Mucosa of gallbladder (tissue), 1 donor: Measurements from ENCODE around the gene PABPC3. TPM values are rescaled to one million over a fixed set of nuclear protein-coding genes. Genes with fewer than 3 reads are reported as not detected.

ENCODE experiments used
- DNase-seq: peaks from one replicate; pipeline ENCODE4 v3.0.0-alpha.2; 2020; ENCODE audit warnings: low spot score
- total RNA-seq: library from RNA; stranded (reverse); gene quantifications from one replicate; pipeline ENCODE4 v1.2.1, GENCODE V29; 2021
- donor health status: DM: no; HTN: no; CAD: no.

Gene PABPC3
- total RNA-seq, 1 donor from 2014 or later, result 0.14 TPM

DNA sequence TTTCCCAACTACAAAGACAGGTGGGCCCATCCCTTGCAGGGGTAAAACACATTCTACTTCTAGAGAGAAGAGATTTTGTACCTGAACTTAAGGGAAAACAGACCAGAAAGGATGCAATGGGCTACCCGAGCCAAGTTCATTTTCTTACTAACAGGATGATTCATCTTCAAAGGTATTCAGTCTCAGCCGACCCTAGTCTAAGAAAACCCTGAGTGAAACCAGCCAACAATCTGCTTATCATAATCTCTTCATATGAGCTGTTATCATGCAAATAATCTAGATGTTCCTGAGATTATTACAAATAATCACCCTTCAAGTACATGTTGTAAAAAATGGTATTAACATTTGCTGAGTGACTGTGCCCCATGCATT, 15.6 kb downstream of the PABPC3 start:
- DNase-seq, result no peak

DNA sequence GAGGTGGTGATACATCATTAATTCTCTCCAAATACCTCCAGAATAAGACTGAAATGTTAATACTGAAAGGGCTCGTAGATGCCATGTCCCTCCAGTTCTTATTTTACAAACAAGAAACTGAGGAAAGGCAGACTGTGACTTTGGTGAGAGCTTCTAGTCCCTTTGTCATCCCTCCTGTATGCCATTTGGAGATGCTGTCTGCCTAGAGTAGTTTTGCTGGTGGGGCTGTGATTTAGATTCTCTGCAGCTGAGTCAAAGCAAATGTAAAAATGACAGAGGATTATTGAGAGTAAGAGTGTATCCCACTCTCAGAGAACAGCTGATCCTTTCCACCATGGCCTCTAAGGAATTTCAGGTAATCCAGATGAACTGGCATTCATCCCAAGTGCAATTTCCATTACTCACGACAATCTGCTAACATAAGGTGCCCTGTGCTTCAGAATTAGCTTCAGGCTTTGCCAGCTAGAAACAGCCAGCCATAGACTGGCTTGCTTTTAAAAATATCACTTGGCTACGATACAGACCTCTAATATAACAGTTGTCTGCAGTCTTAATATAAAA, 16.8 kb downstream of the PABPC3 start:
- no peak for DNase-seq

DNA sequence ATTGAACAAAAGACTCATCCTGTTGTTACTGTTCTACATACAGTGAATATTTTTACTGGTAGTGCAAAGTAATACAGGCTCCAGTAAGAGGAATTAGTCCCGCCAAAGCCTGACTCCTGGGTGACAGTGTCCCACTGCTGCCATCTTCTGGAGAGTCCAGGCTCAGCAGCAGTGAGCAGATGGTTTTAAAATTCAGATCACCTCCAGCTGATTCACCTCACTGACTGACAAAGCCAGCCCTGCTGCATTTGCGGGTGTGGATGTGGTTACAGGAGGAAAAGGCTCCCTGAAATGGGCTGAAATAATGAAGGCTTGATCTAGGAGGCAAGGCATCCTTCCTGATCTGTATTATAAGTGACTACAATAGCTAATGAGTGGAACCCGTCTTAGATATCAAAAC, 18.3 kb downstream of the PABPC3 start:
- DNase-seq, result peak; percentile 66

DNA sequence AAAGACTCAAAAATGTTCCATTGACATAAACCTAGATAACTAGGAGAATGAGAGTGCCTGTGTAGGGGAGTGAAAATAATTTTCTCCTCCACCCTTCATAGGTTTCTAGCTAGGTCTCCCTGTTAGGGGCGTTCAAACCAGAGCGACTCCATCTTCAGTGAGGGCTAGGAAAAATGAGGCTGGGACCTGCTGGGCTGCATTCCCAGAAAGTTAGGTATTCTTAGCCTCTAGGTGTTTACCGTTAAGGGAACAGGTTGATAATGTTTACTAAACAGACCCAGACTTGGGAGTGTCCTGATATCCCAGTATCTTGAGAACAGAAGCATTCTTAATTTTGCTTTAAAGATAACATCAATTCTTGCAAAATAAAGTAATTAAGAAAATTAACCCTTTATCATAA, 20.1 kb downstream of the PABPC3 start:
- DNase-seq, result no peak

DNA sequence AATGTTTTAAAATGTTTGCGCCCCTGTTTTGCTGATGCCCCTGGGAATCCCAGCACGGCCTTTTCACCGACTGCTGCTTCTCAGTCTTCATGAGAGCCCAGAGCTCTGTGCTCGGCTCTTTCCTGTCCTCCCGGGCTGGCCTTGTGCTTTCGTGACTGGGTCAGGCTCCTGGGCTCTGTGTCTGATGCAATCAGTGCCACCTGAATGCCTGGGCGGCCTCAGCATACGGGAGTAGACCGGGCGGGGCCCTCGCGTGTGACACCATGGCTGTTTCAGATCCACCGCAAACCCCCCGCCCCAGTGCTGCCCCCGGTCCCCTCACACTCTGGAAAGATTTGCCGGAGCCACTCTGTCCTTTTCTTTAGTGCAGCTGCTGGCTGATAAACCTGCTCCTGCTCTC, 21.4 kb downstream of the PABPC3 start:
- no peak for DNase-seq

DNA sequence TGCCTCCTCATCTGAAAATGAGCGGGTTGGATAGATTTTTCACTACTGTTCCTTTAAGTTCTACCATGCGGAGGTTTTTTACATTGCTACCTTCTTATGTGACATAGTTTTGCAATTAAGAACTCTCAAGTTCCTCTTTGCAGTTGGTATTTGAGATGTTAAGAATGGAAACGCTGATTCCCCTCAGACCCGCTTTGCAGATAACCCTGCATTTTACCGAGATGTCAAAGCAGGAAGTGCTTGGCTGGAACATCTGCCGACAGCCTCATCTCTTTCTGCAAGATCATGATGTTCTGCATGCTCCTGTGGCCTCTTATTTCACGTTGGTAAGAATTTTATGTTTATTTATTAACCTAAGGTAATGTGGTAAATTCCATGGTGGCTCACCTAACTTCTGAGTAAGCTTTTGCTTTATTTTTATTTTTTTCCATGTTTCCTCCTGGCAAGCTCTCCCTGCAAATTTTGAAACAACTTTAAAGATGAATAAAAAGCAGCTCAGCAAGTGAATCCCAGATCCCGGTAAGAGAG, 22.5 kb downstream of the PABPC3 start:
- no peak for DNase-seq

DNA sequence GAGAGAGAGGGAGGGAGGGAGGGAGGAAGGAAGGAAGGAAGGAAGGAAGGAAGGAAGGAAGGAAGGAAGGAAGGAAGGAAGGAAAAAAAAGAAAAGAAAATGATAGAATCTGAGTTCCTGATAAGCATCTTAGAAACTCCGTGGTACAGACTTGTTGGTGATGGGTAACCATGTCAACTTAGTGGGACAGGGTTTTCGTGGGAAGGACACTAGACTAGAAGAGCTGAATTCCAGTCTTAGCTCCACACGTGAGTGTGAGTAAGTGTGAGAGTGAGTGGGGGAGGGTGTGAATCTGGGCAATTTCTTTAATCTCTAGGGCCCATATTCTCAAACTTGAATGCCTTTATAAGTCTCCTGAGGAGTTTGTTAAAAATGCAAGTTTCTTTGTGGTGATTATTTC, 35.0 kb downstream of the PABPC3 start:
- no peak for DNase-seq

DNA sequence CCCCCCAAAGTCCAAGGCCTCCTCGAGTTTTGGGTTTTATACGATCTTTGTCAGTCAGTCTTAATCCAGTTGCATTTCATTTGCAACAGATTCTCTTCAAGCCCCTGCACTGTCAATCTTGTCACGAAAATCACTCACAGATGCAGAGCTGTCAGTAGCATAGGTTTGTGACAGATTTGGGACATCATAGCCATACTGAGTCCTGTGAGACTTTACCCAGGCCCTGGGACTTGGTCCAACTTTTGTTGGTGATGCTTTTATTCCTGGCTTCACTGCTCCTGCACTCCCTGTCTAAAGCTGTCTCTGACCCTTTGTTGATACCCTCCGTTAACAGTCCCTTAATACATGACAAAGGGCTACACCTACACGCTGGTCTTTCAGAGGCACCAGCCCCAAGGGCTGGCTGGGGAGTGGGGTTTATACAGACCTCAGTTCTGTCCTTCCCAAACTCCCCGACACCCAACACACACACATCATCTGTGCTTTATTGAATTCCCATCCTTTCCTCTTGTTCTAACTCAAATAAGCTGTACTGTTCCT, 36.0 kb downstream of the PABPC3 start:
- DNase-seq, result no peak

DNA sequence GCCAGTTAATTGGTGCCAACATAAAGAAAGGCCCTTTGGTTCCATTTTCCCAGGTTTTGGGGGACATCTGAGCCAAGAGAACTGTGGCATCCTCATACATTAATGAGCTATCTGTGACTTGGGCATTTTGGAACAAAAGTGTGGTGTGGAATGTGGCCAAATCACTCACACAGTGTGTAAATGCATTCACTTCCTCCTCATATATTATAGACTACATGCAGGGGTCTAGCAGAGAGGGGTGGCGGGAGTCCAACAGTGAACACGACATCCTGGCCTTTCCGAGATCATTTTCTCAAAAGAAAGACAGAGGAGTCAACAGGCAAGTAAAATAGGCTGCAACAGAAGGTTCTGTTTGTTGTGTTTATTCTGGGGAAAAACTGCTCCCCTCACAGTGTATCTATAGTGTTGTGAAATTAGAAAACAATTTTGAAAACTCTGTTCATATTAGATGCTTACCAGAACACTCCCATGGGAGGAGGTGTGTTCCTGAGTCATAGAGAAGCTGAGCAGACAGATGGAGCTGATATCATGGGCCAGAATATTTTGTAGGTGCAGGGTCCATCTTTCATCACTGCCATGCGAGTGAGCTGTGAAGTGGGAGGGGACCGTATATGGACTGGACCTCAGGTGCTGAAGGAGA, 36.9 kb downstream of the PABPC3 start:
- no peak for DNase-seq

DNA sequence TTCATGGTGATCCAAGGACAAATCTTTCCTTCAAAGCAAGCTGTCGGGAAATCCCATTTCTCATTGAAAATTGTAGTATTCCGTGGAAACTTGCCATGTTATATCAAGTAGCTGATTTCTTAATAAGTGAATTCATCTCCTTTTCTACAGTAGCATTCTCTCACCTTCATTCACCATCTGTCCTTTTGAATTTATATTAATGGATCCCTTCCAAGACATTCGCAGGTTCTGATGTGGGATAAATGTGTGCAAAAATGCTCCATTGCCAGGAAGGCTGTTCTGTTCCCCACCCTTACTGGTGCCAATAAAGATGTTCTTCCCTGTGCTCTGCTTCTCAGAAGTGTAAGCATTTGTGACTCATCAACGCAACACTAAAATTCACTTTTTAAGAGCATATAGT, 40.0 kb downstream of the PABPC3 start:
- no peak for DNase-seq

DNA sequence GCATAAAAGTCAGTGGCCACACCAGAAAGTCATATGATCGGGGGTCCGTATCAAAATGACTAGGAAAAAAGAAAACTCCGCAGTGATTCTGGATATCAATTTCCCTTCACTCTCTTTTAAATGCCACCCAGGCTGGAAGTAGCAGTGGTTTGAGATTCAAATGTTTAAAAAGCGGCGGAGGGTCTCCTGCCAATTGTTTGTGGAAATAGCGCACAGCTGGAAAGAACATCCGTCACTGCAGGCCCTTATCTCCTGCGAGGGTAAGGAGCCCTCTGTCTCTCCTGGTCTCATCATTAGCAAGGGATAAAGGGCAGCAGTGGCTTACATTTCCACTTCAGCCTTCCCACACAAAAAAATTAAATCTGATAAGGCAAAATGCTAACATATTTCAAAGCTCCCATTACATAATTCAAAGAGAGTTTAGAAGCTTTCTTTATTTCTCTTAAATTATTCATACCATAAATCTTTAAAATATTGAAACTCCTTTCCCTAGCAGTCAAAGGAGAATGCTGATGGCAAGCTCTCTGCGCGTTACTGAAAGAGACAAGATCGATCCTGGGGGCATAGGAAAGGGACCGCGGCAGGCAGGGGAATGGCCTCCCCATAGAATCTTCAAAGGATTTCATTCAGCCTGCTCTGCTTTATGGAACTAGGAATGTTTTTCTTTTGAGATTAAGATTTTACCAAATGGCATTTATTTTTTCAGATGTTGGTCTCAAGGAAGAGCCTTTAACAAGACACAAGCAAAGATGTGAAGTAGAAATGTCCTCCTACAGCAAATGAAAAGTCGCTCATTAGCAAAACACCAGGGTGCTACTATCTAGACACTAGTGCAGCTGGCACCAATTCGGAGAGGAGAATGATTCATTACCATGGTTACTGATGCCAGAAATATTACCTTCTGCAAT, 41.2 kb downstream of the PABPC3 start:
- no peak for DNase-seq

DNA sequence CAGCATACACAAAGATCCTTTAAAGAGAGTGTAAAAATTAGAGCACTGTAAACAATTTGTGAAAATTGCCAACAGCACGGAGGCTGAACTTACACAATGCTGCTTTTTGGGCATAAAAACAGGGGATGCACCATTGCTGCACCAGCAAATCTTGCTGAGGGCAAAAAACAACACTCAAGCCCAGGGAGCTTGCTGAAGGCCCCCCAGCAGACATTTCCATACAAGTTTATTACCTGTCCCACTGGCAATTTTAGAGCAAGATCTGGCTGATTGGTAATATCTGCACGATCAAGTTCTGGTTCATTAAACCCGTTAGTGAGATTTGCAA, 41.8 kb downstream of the PABPC3 start:
- DNase-seq, result no peak

DNA sequence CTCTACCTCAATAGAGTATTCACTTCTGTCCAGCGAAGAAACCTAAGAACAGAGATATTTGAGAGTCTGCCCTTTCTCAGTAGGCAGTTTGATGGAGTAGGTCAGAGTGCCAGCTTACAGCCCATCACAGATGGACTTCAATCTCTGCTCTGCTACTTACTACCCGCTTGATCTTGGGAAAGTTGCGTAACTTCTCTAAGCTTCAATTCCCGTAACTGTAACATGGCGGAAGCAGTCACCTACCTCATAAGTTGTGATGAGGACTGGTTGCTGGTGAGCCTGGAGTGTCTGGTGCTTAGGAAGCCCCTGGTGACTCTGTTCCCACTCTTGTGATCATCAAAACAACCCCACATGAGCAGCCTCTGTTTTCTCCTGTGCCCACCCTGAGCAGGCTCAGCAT, 45.1 kb downstream of the PABPC3 start:
- DNase-seq, result no peak

DNA sequence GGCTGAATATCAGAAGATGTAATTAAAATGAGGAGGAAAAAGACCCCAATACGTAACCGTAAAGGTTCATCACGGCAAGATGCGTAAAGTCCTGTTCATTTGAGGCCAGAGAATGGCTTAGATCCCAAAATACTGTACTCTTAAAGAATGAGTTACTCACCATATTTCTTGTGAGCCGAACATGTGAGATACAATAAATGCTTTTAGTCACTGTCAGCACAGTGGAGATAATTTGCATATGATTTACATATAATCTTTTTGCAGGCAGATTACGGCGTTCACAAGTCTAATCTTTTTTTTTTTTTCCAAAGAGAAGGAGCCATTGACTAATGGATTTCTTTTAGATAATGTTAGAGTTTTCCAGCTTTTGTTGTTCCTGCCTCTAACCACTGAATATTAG, 47.8 kb downstream of the PABPC3 start:
- DNase-seq, result no peak

DNA sequence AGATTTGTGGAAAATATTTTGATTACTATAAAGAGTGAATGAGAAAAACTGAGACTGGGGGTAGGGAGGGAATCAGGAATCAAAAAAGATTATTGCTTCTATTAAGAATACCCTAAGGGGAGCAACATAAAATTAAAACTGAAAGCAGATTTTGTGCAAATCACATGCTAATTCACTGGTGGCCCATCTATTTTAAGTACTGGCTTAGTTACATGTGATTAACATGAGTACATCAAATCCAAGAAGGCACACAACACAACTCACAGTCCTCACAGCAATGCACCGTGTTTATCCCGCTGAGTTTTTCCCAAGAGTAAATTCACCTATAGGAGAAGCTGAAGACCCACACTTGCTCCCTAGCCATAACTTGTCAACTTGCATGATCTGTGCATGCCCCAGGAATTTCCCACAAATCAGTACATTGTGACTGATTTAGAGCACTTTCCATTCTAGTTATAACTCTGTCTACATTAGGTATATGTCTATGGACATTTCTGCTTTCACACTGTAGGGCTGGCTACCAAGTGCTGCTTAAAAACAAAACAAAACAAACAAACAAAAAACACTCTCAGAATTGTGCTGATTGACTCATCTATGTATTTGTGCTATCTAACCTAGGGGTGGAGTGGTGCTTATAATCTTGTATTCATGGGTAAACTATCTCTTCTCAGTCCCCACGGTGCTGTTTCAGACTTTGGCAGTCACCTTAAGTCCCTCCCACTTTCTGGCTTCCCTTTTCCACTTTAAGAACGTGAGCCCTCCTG, 51.9 kb downstream of the PABPC3 start:
- no peak for DNase-seq

DNA sequence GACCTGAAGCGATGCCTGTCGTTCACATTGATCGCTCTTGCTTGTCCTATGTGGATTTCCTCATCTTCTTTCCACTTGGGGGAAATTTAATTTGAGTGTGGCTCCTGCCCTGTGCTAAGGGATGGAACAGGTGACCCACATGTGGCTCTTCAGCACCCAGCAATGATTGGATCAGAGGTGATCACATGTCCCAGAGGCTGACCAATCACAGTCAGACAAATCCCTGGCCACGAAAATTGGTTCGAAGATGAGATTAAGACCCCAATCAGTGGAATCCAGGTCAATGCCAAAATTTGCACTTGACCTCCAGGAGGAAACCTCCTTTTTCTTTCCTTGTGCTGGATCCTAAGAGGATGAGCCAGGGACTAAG, 52.5 kb downstream of the PABPC3 start:
- DNase-seq, result no peak

Other genes starting within 250 kb of the PABPC3 start
- not detected for gene AMER2, start 76.2 kb downstream of the PABPC3 start, total RNA-seq
- 14.0 TPM for gene MTMR6, start 191.4 kb downstream of the PABPC3 start, total RNA-seq
- gene NUP58, start 205.5 kb downstream of the PABPC3 start, total RNA-seq, result 34.0 TPM